GM21576 (cell line): ENCODE results near the gene TNFRSF11A.

Source experiments
- ATAC-seq: cut with Tn5 transposase; IDR thresholded peaks from one replicate; pipeline ENCODE4 v1.9.1; 2021; ENCODE audit warnings: mild to moderate bottlenecking, moderate library complexity; ENCODE audit not compliant: unreplicated experiment

TNFRSF11A gene

DNA sequence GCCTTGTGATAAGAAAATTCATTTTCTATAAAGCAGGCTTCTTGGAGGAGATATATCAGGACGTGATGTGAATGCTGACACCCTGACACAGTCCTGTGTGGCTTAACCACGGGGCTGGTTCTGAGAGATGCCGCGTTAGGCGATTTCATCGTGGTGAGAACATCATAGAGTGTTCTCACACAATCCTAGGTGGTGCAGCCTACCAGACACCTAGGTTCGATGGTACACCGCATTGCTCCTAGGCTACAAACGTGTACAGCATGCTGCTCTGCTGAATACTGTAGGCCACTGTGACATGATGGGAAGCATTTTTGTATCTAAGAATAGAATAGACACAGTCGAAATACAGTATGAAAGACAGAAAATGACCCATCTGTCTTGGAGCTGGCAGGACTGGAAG, 82.5 kb downstream of the TNFRSF11A start:
- ATAC-seq: no peak

DNA sequence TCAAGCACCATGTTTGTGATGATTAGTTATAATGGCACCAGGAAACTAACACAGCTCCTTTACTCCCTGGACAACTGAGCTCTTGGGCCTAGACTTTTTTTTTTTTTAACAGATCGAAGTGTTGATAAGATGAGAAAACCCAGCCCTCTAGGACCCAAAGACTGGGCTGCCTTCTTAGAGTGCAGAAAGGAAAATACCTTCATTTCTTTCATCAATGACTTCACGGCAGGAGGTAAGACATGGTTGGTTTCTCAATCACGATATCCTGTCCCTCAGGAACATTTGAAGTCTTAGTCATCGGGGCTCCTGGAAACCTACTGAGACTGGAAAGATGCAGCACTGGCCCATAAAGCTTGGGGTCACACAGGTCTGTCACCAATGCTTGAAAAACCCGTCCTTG, 84.7 kb downstream of the TNFRSF11A start:
- no peak for ATAC-seq

- no peak for ATAC-seq
Observed at GRCh38 chr18:62412231-62412979, 87.3 kb downstream of the TNFRSF11A start.

DNA sequence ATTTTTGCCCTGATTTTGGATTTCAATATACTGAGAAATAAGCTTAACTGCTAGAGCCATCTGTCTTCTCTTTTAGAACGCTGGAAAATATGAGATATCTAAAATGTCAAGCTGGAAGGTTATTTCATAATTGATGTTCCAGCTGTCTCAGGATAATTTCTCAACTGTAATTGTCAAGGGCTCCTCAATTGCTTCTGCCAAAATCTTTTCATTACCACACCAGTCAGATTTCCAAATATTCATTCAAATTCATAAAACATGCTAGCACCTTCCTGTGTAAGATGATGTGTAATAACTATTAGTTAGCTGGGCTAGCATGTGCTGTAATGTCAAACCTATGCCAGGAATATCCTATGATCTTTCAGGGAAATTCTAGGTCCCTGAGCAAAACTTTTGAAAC, 88.1 kb downstream of the TNFRSF11A start:
- ATAC-seq: no peak

- ATAC-seq: no peak
Observed at GRCh38 chr18:62418258-62418657, 93.1 kb downstream of the TNFRSF11A start.

DNA sequence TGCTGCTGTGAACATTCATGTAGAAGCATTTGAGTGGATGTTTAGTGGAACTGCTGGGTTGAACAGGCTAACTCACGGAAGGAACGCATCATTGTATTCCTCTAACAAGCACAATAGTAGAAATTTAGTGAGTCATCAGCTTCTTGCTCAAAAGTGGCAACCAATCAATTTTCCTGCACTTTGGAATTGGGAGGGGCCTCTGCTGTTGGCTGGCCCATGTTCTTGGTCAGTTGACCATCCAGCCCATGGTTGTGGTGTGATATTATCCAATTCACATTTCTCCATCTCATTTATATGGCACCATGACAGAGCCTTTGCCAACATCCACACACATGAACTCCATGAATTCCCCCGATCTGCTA, 95.0 kb downstream of the TNFRSF11A start:
- no peak for ATAC-seq

DNA sequence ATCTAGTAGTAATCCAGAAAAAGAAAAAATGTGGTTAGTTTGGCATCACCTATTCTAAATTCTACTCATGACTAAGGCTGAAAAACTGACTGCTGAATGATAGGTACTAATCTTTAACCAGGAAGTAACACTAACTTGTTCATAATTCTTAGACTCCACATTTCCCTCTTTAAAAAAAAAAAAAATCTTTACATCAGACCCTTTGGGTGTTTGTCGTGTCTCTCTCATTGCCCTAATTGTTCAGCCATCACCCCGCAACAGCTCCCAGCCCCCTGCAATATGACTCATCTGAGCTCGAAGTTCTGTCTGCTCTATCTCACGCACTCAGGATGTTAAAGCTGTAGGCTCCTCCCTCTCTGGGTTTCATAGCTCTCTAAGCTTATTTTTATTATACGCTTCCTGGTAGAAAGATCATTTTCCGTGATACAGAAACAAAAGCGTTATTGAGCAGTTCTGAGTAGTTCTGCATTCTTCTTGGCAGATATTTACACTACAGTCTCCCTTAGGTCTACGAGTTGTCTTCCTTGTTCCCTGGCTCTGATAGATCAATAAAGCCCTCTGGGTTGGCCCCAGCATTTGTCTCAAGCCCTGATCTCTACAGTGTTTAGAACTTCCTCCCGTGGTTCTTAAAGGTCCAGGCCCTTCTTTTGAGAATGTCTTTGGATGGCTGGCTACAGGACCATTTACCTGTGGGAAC, 95.6 kb downstream of the TNFRSF11A start:
- peak; percentile 91 for ATAC-seq

- peak; percentile 61 for ATAC-seq
Observed at GRCh38 chr18:62425465-62426190, 100.5 kb downstream of the TNFRSF11A start.

DNA sequence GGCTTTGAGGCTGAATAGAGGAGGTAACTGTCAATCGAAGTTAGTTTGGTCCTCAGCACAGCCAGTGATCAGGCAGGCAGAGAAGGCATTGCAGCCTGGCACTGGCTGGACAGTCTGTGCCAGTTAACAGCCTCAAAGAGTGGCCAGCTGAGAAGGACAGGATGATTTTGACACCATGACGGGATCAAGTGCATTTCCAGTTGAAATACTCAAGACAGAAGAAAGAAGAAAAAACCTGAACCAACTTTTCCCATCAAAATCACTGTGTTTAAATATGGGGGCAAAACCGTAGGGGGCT, 101.0 kb downstream of the TNFRSF11A start:
- ATAC-seq: no peak

GRCh38 chr18:62432176-62432575, 107.1 kb downstream of the TNFRSF11A start:
- no peak for ATAC-seq

DNA sequence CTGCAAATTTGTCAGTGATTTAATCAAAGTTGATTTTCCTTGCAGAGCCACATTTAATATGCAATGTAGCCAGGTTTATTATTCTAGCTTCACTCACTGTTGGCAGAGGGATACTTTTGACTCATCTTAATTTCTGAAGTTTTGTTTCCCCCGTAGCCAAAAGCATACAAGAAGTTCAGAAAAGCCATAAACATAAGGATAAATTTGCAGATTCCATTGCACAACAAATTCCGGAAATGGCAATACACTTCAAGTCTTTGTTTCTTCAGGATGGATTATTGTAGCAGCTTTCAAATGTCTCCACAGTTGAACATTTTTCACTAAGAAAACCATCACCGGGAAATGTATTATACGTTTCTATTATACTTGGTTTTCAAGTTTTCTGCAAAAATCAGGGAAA, 109.7 kb downstream of the TNFRSF11A start:
- ATAC-seq: no peak

- no peak for ATAC-seq
Observed at GRCh38 chr18:62435435-62436031, 110.4 kb downstream of the TNFRSF11A start.

GRCh38 chr18:62436636-62437234, 111.6 kb downstream of the TNFRSF11A start:
- ATAC-seq: no peak

- ATAC-seq: no peak
Observed at GRCh38 chr18:62437235-62438017, 112.3 kb downstream of the TNFRSF11A start.

GRCh38 chr18:62438018-62438329, 112.9 kb downstream of the TNFRSF11A start:
- no peak for ATAC-seq

GRCh38 chr18:62438402-62438801, 113.3 kb downstream of the TNFRSF11A start:
- no peak for ATAC-seq

DNA sequence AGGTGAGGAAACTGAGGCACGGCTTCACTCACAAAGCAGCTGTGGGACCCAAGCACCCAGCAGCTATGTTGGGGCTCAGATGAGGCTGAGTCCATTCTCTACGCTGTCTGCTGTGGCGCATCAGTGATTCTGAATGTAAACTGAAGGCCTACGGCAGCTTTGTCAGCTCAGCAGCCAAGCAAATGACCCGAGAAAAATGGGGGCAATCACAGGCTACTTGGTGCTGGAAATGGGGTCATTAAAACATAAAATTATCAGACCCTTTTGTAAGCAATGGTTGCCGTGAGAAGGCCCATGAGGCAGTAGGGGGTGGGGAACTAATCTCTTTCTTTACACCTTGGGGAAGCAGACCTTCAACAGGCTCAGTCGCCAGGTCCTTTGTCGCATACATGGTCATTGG, 113.8 kb downstream of the TNFRSF11A start:
- ATAC-seq: no peak
